Left colon (tissue), 2 donors: ENCODE measurements around the gene TMEM131L. TPM values are rescaled to one million over a fixed set of nuclear protein-coding genes. Genes with fewer than 3 reads are reported as not detected.

ENCODE experiments used
- ATAC-seq: fragments of 200-7000 bp; cut with Tn5 transposase; one replicate; pipeline ENCODE4 v1.9.1; 2020; ENCODE audit warnings: mild to moderate bottlenecking, moderate library complexity
- DNase-seq, 2 donors: peaks; one replicate each; pipeline ENCODE4 v3.0.0-alpha.2; 2020
- intact Hi-C, 2 donors: fragments of 100-400 bp; cut with DNase I in 1 of 2; cut with micrococcal nuclease in 1 of 2; formaldehyde crosslinking; loops; one replicate each; pipeline versions ENCODE4 v1.11.2 to v1.14.0; 2022; cut with DNase I, micrococcal nuclease
- total RNA-seq, 2 donors: library from RNA; stranded (reverse); fragmentation: NEBNext Ultra II Directional; extraction: Animal tissue kit (Norgen Biotek cat#: 25700); gene quantifications; one replicate each; pipeline ENCODE4 v1.2.1, GENCODE V29; 2021
- donor health status: DM: no; HTN: no; CAD: no.
- donor health status: DM: yes; HTN: yes; CAD: no.

Gene TMEM131L
- total RNA-seq, 2 donors from 2014 or later: 3.6 to 8.0 TPM

DNA sequence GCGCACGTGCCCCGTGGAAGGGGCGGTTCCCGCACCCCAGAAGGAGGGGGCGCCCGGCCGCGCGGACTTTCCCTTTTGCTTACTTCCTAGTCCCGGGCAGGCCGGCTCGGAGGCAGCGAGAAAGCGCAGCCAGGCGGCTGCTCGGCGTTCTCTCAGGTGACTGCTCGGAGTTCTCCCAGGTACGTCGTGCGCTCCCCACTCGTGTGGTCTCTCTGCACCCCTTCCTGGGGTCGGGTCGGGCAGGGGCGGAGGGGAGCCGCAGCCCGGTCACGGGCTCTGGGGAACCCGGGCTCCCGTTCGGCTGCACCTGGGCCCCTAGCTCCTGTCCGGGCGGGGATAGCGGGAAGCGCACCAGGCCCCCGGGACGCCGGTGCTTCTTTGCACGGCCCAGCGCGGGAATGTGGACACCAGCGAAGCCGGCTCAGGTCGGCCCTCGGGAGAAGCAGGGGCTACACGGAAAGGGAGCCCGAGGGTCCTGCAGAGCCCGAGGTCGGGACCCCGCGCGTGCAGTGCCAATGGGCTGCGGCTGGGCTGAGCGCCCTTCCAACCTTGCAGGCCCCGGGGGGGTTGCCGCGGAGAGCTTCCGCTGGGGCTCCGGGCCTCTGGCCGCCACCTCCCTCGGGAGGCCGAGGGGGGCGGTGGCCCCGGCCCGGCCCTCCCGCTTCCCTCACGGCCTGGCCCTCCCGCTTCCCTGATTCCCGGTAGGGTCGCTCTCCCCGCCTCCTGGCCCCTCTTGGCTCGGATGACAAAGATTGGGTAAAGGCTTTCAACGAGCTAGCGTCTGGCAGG lies 218.2 kb downstream of the TMEM131L start, which contains the start of gene TLR2:
Gene TLR2, plus strand, starts transcription at position 99 of the 789 bp plus-strand sequence. CDS start 18,628 bp downstream, outside the sequence.
- intact Hi-C loops: no loop called here
- peak; percentile 97 for ATAC-seq
- peak; percentile 72 to 78 for DNase-seq

DNA sequence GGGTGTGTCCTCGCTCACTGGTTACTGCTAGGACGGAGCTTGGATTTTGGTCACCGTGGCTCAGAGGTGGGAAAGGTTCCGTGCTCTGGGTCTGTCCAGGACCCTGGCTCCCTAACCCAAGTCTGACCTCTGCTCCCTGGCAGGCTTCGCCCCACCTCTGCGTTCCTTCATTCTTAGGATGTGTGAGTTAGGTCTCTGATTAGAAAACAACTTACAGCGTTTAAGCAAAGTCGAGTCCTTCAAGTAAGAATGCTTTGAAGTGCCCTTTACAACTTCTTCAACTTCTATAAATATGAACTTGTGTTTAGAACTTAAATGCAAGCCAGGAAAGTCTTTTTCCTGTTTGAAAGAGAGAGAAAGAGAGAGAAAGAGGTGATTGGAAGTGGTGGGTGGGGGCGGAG lies 218.8 kb downstream of the TMEM131L start:
- no peak for ATAC-seq
- no peak for DNase-seq
- intact Hi-C loops: no loop called here

Other genes with a start within 250 kb of the TMEM131L start
- gene MND1, start 121.7 kb upstream of the TMEM131L start, total RNA-seq: 1 to 10 TPM; 1.5 to 2.5 TPM
- gene TLR2, start 217.9 kb downstream of the TMEM131L start, total RNA-seq: 1 to 10 TPM; 4.3 to 5.3 TPM